Activated CD4-positive, alpha-beta T cell treated with anti-CD3 and anti-CD28 coated beads for 1 hour (primary cell): ENCODE results near the gene DPF3.

Experiments
- DNase-seq: peaks from one replicate; pipeline ENCODE4 v3.0.0-alpha.2; 2020

The DPF3 gene

DNA sequence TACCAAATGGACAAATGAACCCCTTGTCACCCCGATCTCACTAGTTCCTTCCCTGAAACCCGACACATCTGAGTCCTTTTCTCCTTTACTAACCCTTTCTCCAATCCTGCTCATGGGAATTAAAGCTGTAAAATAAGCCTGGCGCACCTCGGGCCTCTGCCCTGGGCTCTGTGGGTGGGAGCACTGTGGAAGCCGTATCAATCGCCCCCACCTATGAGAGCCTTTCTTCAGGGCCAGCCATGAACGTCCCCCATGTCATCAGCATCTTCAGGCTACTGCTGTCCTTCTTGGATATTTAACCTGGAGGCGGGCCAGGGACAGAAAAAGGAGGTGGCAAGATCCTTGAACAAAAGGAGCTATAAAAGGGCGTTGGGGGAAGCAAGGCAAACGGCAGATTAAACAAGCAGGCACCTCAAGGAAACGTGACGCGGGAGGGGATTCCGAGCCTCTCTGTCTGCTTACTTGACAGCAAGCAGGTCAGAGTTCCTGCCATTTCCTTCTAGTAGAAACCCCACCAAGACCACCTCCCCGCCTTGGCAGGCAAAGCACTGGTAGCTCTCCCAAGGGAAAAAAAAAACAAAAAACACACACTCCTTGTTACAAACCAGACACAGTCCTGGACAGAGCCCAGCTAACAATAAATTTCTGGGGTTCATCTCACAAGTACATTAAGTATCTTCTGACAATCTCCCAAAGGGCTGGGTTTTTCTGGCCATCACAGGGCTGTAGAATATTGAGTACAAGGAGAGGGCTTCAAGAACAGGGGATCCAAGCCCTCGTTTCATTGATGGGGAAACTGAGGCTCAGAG, 62.9 kb downstream of the DPF3 start:
- DNase-seq: no peak

GRCh38 chr14:72830356-72830755, 63.5 kb downstream of the DPF3 start:
- DNase-seq: no peak

DNA sequence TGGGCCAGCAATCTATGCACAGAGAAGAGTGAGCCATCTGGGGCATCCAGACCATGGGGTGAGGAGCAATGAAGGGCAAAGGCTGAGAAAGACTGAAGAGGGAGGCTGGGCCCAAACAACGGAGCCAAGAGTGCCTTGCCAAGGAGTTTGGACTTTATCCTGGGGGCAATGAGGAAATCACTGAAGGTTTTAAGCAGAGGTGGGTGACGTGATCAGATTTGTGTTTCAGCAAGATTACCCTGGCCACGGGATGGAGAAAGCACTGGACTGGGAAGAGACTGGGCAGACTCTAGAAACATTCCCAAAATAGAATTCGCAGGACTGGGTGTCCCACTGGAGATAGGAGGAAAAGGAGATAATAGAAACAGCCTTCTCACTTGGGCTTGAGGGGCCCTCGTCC, 65.3 kb downstream of the DPF3 start:
- no peak for DNase-seq

DNA sequence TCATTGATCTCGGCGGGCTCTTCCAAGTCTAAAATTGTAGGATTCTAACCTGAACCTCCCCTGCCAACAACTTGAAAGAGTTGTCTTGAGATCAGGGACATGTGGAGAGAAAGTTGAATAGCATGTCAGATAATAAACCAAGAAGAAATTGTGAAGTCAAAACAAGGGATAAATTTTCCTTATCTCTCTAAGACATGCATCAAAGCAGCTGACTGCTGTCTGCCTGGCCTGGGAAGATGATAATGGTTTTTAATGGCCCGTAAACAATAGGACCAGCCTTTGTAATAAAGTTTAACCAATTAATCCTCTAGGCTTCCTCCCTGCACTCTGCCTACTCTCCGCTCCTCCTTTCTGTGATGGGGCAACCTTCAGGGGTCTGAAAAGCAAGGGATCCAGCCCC, 67.9 kb downstream of the DPF3 start:
- no peak for DNase-seq

GRCh38 chr14:72825486-72825885, 68.4 kb downstream of the DPF3 start:
- no peak for DNase-seq

DNA sequence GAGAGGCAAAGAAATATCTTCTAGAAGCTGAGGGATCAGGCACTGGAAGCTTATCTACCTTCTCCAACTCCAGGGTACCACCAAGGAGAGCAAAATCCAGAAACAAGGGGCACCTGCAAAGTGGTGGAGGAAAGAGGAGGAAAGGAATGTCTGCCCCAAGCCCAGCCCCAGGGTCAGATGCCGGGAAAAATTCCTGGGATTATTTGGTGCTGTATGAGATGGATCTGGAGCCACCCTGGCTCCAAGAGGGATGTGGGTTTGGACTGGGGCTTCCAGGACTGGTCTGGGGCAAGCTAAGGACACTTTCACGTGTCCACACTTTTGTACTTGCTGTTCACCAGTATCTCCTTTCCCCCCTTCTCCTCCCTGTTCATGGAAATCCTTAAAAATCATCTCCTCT, 69.8 kb downstream of the DPF3 start:
- DNase-seq: no peak

DNA sequence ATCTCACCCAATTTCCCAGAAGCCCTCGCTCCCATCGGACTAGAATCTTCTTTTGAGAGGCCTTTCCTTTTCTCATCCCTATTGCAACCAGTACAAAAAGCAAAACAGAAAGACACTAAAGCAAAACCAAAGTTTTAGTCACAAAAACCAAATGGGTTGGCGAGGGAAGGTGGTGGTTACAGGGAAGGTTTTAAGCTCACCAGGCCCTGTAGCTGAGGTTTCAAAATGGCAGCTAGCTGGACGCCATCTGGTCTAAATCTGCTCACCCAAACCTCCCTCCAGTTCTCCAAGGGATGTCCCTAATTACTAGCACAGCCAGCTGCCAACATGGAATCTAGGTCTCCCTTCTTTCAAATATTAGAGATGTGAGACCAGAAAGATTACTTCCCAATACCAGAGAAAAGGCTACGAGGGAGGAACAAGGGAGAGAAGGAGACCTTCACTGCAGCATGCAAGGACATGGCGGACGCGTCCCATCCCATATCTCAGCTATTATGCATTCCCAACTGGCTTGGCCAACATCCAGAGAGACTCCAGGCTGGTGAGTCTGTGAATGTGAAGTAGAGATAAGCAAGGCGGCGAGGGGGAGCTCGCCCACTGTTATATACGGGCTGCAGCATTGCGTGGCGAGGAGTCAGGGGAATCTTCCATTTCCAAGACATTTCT, 70.8 kb downstream of the DPF3 start:
- DNase-seq: no peak

DNA sequence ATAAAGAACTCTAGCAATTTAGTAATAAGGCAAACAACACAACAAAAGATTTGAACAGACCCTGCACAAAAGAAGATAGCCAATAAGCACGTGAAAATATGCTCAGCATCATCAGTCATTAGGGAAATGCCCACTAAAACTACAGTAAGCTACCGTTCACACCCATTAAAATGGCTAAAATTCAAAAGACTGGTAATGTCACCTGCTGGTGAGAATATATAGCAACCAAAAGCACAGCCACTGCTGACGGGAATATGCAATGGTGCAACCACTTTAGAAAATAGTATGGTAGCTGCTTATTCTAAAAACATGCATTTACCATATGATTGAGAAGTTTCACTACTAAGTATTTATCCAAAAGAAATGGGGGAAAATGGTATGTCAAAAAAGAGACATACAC, 74.9 kb downstream of the DPF3 start:
- DNase-seq: no peak

GRCh38 chr14:72816287-72816686, 77.6 kb downstream of the DPF3 start:
- DNase-seq: no peak

GRCh38 chr14:72815430-72815829, 78.5 kb downstream of the DPF3 start:
- no peak for DNase-seq

GRCh38 chr14:72812292-72812851, 81.5 kb downstream of the DPF3 start:
- DNase-seq: no peak

- no peak for DNase-seq
Measured at GRCh38 chr14:72810201-72810600, 83.7 kb downstream of the DPF3 start.

GRCh38 chr14:72809063-72809462, 84.8 kb downstream of the DPF3 start:
- DNase-seq: no peak

- DNase-seq: no peak
Measured at GRCh38 chr14:72808564-72808963, 85.3 kb downstream of the DPF3 start.

- no peak for DNase-seq
Measured at GRCh38 chr14:72802588-72802946, 91.3 kb downstream of the DPF3 start.

DNA sequence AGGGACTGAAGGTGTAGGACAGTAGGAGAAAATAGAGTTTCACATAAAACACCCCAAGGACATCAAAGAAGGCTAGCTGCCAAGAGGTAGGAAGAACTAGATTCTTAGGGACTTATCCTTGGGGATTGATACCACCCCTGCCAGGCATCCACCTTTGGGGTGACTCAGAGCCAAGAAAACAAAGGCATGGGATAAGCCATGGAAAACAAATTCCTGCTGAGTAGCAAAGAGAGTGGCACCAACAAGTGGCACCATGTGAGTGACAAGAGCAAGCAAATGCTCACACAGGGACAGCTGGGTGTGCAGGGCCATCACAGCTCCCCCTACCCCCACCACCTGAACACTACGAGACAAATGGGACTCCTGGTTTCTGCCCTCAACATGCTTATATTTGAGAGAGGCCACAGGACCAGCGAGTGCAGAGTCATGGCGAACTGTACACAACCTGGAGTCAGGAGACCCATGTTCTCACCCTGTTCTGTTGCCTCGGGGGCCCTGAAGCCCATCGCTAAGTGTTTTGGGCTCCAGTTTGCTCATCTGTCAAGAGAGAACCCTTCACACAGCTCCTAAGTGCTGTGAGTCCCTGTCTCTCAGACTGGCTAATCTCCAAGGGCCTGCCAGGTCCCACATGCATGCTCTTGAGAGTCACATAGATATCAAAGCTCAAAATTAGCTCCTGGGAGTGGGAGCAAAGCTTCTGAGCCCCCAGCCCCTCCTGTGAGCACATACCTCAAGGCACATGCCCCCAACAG, 91.9 kb downstream of the DPF3 start:
- no peak for DNase-seq

- DNase-seq: no peak
Measured at GRCh38 chr14:72801381-72801812, 92.5 kb downstream of the DPF3 start.

GRCh38 chr14:72800848-72801370, 93.0 kb downstream of the DPF3 start:
- no peak for DNase-seq

DNA sequence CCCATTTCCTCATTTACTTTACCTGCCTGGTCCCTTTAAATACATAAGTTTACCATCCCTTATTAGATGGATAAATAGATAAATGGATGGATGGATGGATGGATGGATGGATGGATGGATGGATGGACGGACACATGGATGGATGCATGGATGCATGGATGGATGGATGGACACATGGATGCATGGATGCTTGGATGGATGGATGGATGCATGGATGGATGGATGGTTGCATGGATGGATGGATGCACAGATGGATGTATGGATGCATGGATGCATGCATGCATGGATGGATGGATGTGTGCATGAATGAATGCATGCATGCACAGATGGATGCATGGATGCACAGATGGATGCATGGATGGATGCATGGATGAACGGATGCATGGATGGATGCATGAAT, 93.6 kb downstream of the DPF3 start:
- no peak for DNase-seq

DNA sequence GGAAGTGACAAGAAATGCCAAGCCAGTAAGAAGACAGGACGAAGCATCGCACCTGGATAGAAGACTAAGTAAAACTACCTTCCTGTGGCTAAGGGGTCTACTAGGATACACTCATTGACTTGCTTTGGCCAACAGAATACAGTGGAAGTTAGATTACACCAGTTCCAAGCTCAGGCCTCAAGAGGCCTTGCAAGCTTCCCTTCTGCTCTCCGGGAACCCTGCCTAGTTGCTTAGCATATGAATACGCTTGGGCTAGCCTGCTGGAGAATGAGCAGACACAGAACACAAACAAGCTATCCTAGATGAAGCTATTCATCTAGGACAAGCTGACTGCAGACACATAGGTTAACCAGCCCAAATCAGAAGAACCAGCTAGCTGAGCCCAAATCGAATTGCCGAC, 97.0 kb downstream of the DPF3 start:
- DNase-seq: no peak

GRCh38 chr14:72793156-72793939, 100.6 kb downstream of the DPF3 start:
- DNase-seq: no peak

DNA sequence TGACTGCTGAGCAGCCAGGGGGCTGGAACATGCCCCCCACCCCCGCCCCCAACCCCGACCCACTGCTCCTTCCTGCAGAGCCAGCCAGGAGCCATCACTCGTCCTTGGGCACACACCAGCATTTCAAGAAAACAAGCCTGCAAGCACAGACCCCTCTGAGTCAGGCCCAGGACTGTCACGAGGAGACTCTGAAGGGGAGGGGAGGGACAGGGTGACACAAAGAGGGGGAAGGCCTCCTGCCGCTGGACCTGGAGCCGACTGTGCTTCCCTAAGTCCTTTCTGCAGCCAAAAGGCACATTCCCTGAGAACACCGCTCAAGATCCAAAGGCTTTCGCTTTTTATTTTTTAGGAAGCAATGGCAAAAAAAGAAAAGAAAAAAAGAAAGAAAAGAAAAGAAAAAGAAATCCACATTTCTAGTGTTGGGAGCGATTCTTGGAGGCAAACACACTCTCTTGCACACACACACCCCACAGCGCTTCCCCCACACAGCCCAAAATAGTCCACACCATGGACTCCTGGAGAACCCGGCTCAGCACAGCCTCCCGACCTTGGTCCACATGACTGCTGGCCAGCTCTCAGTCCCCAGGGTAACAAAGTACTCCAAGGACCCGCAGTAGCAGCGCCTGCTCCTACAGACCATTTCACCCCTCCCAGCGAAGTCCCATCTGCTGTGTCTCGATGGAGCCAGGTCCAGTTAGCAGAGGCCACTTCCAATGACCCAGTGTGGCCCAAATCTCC, 101.7 kb downstream of the DPF3 start:
- DNase-seq: no peak
